DMS114 treated with DMSO at 0.1 percent for 48 hours (cell line): ENCODE data around the gene RNF141.

Experiments
- DNase-seq: peaks from one replicate; lab custom pipeline; 2025; ENCODE audit not compliant: unreplicated experiment; lab: John Stamatoyannopoulos, UW

Gene RNF141

GRCh38 chr11:10540915-10541560 lies at the start of gene RNF141:
TSS of gene RNF141 (minus strand) at chr11:10541187. CDS start at chr11:10534158, 7,029 bp downstream.
- DNase-seq: peak; percentile 79

GRCh38 chr11:10590218-10590915 lies 49.4 kb upstream of the RNF141 start:
- DNase-seq: no peak

GRCh38 chr11:10588904-10589303 lies 47.9 kb upstream of the RNF141 start:
- no peak for DNase-seq

GRCh38 chr11:10587995-10588394 lies 47.0 kb upstream of the RNF141 start:
- no peak for DNase-seq

- DNase-seq: no peak
These were observed 46.4 kb upstream of the RNF141 start for GRCh38 chr11:10587388-10587787.

- no peak for DNase-seq
These were observed 43.1 kb upstream of the RNF141 start for GRCh38 chr11:10584071-10584501.

GRCh38 chr11:10581481-10582019 lies 40.6 kb upstream of the RNF141 start:
- no peak for DNase-seq

- DNase-seq: no peak
These were observed 39.6 kb upstream of the RNF141 start for GRCh38 chr11:10580623-10581022.

- DNase-seq: no peak
These were observed 38.7 kb upstream of the RNF141 start for GRCh38 chr11:10579700-10580099.

GRCh38 chr11:10576035-10576398 lies 35.0 kb upstream of the RNF141 start:
- no peak for DNase-seq

- no peak for DNase-seq
These were observed 34.5 kb upstream of the RNF141 start for GRCh38 chr11:10575346-10576034.

- no peak for DNase-seq
These were observed 32.6 kb upstream of the RNF141 start for GRCh38 chr11:10573556-10573955.

- DNase-seq: no peak
These were observed 32.0 kb upstream of the RNF141 start for GRCh38 chr11:10573028-10573427.

- DNase-seq: no peak
These were observed 31.5 kb upstream of the RNF141 start for GRCh38 chr11:10572533-10572932.

- DNase-seq: no peak
These were observed 27.5 kb upstream of the RNF141 start, which contains the start of gene LYVE1 for GRCh38 chr11:10568486-10568941. TSS of gene LYVE1 (minus strand) at chr11:10568665. CDS start at chr11:10568532, 133 bp downstream.

- DNase-seq: no peak
These were observed 26.5 kb upstream of the RNF141 start for GRCh38 chr11:10567446-10567845.

GRCh38 chr11:10566257-10566957 lies 25.4 kb upstream of the RNF141 start:
- DNase-seq: no peak

- DNase-seq: no peak
These were observed 24.5 kb upstream of the RNF141 start for GRCh38 chr11:10565493-10565892.

- DNase-seq: no peak
These were observed 23.8 kb upstream of the RNF141 start for GRCh38 chr11:10564696-10565318.

- DNase-seq: no peak
These were observed 23.0 kb upstream of the RNF141 start for GRCh38 chr11:10564030-10564429.

GRCh38 chr11:10561947-10562346 lies 21.0 kb upstream of the RNF141 start:
- no peak for DNase-seq
